IMR-90 (cell line): ENCODE data around the gene CGREF1. TPM values are rescaled to one million over a fixed set of nuclear protein-coding genes. Genes with fewer than 3 reads are reported as not detected.

Experiments used
- ATAC-seq: fragments of 200-7000 bp; cut with Tn5 transposase; 2 replicates; pipeline ENCODE4 v1.9.1; 2020; ENCODE audit warnings: low read depth, mild to moderate bottlenecking, moderate library complexity
- BruUV-seq: library from RNA; stranded (reverse); fragments of 400-500 nt; replicated peaks from 2 replicates; lab custom pipeline; 2021; lab: Mats Ljungman, UMichigan
- CTCF ChIA-PET: fragments of 300-600 bp; formaldehyde crosslinking; extraction: SDS; loops from one replicate; lab custom pipeline; 2021; ENCODE audit warnings: antibody characterized with exemption; lab: Yijun Ruan, JAX
- POLR2A ChIA-PET: fragments of 300-600 bp; sonication (Branson Sonifier 250); formaldehyde crosslinking; loops from one replicate; lab custom pipeline; 2022; ENCODE audit warnings: antibody characterized with exemption; ENCODE audit not compliant: unreplicated experiment; lab: Charles Lee
- DNase-seq: peaks from one replicate; pipeline ENCODE4 v3.0.0; 2013
- H2AFZ ChIP-seq: replicated peaks from 2 replicates; pipeline ENCODE3; 2013; ENCODE audit warnings: low read length, mild to moderate bottlenecking; ENCODE audit not compliant: poor library complexity
- H2AK5ac ChIP-seq: 2 replicates; pipeline ENCODE4 v1.6.1; 2013; ENCODE audit warnings: low read depth, low read length, inconsistent platforms
- H2AK9ac ChIP-seq: replicated peaks from 2 replicates; pipeline ENCODE3; 2013; ENCODE audit warnings: mild to moderate bottlenecking, low read depth, low read length, moderate library complexity; ENCODE audit not compliant: poor library complexity
- H2BK120ac ChIP-seq: 2 replicates; pipeline ENCODE4 v1.6.1; 2013; ENCODE audit warnings: low read depth, low read length, inconsistent platforms
- H2BK15ac ChIP-seq: 3 replicates; pipeline ENCODE4 v1.6.1; 2013; ENCODE audit warnings: low read depth, low read length, inconsistent platforms
- H2BK20ac ChIP-seq: 2 replicates; pipeline ENCODE4 v1.6.1; 2013; ENCODE audit warnings: low read depth, mild to moderate bottlenecking, inconsistent platforms, low read length, moderate library complexity
- H2BK5ac ChIP-seq: 2 replicates; pipeline ENCODE4 v1.6.1; 2013; ENCODE audit warnings: mild to moderate bottlenecking, low read depth, low read length, inconsistent platforms; ENCODE audit not compliant: poor library complexity, severe bottlenecking
- H3K14ac ChIP-seq: replicated peaks from 2 replicates; pipeline ENCODE4 v1.6.1; 2013; ENCODE audit warnings: low read depth, low read length, inconsistent platforms
- H3K18ac ChIP-seq: 2 replicates; pipeline ENCODE4 v1.6.1; 2013; ENCODE audit warnings: low read depth, low read length, control low read depth
- H3K23ac ChIP-seq: 2 replicates; pipeline ENCODE4 v1.6.1; 2013; ENCODE audit warnings: low read depth, low read length, inconsistent platforms
- H3K27ac ChIP-seq: 2 replicates; pipeline ENCODE4 v1.5.1; 2013; ENCODE audit warnings: mild to moderate bottlenecking, control low read depth, low read length; ENCODE audit not compliant: insufficient read depth
- H3K27me3 ChIP-seq: 2 replicates; pipeline ENCODE4 v1.6.1; 2013; ENCODE audit warnings: low read length; ENCODE audit not compliant: control insufficient read depth, insufficient read depth
- H3K36me3 ChIP-seq: 2 replicates; pipeline ENCODE4 v1.6.1; 2013; ENCODE audit warnings: low read length, mixed read lengths; ENCODE audit not compliant: control insufficient read depth, insufficient read depth
- H3K4ac ChIP-seq: 2 replicates; pipeline ENCODE4 v1.6.1; 2013; ENCODE audit warnings: low read depth, low read length, inconsistent platforms
- H3K4me1 ChIP-seq: 2 replicates; pipeline ENCODE4 v1.6.1; 2013; ENCODE audit warnings: low read length, mixed read lengths; ENCODE audit not compliant: control insufficient read depth, insufficient read depth
- H3K4me2 ChIP-seq: 2 replicates; pipeline ENCODE4 v1.6.1; 2013; ENCODE audit warnings: low read depth, mild to moderate bottlenecking, control low read depth, low read length, moderate library complexity
- H3K4me3 ChIP-seq: 2 replicates; pipeline ENCODE4 v1.5.1; 2013; ENCODE audit warnings: low read depth, mild to moderate bottlenecking, control low read depth, low read length, moderate library complexity; ENCODE audit not compliant: insufficient read depth
- H3K56ac ChIP-seq: 2 replicates; pipeline ENCODE4 v1.6.1; 2013; ENCODE audit warnings: low read length, inconsistent platforms; ENCODE audit not compliant: insufficient read depth; ENCODE audit errors: extremely low read depth
- H3K79me1 ChIP-seq, 2 experiments: 2 replicates each; pipeline ENCODE4 v1.6.1; 2013; ENCODE audit warnings: low read length in 2 of 2, inconsistent platforms in 1 of 2, low read depth in 1 of 2
- H3K9ac ChIP-seq: 2 replicates; pipeline ENCODE4 v1.6.1; 2013; ENCODE audit warnings: low read depth, low read length, control low read depth
- H3K9me1 ChIP-seq: 2 replicates; pipeline ENCODE4 v1.6.1; 2013; ENCODE audit warnings: low read length, inconsistent platforms; ENCODE audit not compliant: insufficient read depth
- H3K9me3 ChIP-seq: 2 replicates; pipeline ENCODE4 v1.6.1; 2013; ENCODE audit warnings: low read length; ENCODE audit not compliant: control insufficient read depth, insufficient read depth
- H4K20me1 ChIP-seq: 2 replicates; pipeline ENCODE4 v1.6.1; 2013; ENCODE audit warnings: low read length, inconsistent platforms; ENCODE audit not compliant: insufficient read depth
- H4K5ac ChIP-seq: 2 replicates; pipeline ENCODE4 v1.6.1; 2013; ENCODE audit warnings: mild to moderate bottlenecking, low read depth, low read length, control low read depth
- H4K8ac ChIP-seq, 2 experiments: 2 replicates each; pipeline ENCODE4 v1.6.1; 2013; ENCODE audit warnings: low read depth in 2 of 2, low read length in 2 of 2, control low read depth in 1 of 2, inconsistent platforms in 1 of 2
- H4K91ac ChIP-seq: 2 replicates; pipeline ENCODE4 v1.6.1; 2013; ENCODE audit warnings: low read depth, low read length, inconsistent platforms; ENCODE audit not compliant: insufficient read depth
- CHD1 ChIP-seq: IDR thresholded peaks from 2 replicates; pipeline ENCODE4 v1.6.1; 2012; ENCODE audit warnings: low read depth, low read length, improper control_type of control experiment
- ELK1 ChIP-seq: fragments of 150-350 bp; IDR thresholded peaks from 2 replicates; pipeline ENCODE4 v1.6.1; 2016; ENCODE audit warnings: low read depth, mild to moderate bottlenecking, low read length, moderate library complexity, borderline replicate concordance
- MAZ ChIP-seq: IDR thresholded peaks from 2 replicates; pipeline ENCODE4 v1.6.1; 2012; ENCODE audit warnings: low read depth, mild to moderate bottlenecking, low read length, improper control_type of control experiment, moderate library complexity, borderline replicate concordance
- MXI1 ChIP-seq: IDR thresholded peaks from 2 replicates; pipeline ENCODE4 v1.6.1; 2012; ENCODE audit warnings: low read depth, mild to moderate bottlenecking, low read length, moderate library complexity, borderline replicate concordance
- RAD21 ChIP-seq: IDR thresholded peaks from 2 replicates; pipeline ENCODE4 v1.6.1; 2012; ENCODE audit warnings: low read length, improper control_type of control experiment
- RCOR1 ChIP-seq: IDR thresholded peaks from 2 replicates; pipeline ENCODE4 v1.6.1; 2012; ENCODE audit warnings: mild to moderate bottlenecking, low read length, improper control_type of control experiment; ENCODE audit not compliant: insufficient replicate concordance
- RFX5 ChIP-seq: IDR thresholded peaks from 2 replicates; pipeline ENCODE4 v1.8.0; 2012; ENCODE audit warnings: low read depth, mild to moderate bottlenecking, low read length, moderate library complexity
- WGBS, 2 experiments: methylation state at CpG; one replicate each; pipeline versions ENCODE4 v1.1.5 to v1.1.7; 2013; ENCODE audit warnings: missing lambda C conversion rate in 2 of 2; ENCODE audit not compliant: insufficient read length in 1 of 2; ENCODE audit errors: extremely low coverage in 2 of 2; 5-methylcytosine and 5-hydroxymethylcytosine counted together
- dilution Hi-C: fragments of 300-500 bp; cut with HindIII; formaldehyde crosslinking; loops from one replicate; pipeline ENCODE4 v1.14.3; 2018; ENCODE audit warnings: low sequenced_read_pairs; ENCODE audit not compliant: unreplicated experiment
- in situ Hi-C: fragments of 300-500 bp; cut with MboI; formaldehyde crosslinking; loops from 3 replicates; pipeline ENCODE4 v1.14.3; 2019; ENCODE audit warnings: low sequenced_read_pairs, inconsistent platforms, mixed read lengths
- intact Hi-C: fragments of 100-400 bp; cut with micrococcal nuclease; formaldehyde crosslinking; loops from 2 replicates; pipeline ENCODE4 v1.10.0; 2022
- polyA plus RNA-seq, 3 experiments: library from polyadenylated mRNA; depleted of rRNA; stranded (reverse); fragments of >200 nt; gene quantifications; 2 replicates each; pipeline ENCODE4 v1.2.3, GENCODE V29; 2012; ENCODE audit warnings: low replicate concordance in 1 of 3
- total RNA-seq: library from RNA; depleted of rRNA; stranded (reverse); fragments of >200 nt; gene quantifications from 2 replicates; pipeline ENCODE4 v1.2.3, GENCODE V29; 2012

CGREF1 gene
- total and polyA plus RNA-seq, 2 of the 4 experiments (the other 2 are of a cell fraction), result 0.54 to 1.3 TPM

DNA sequence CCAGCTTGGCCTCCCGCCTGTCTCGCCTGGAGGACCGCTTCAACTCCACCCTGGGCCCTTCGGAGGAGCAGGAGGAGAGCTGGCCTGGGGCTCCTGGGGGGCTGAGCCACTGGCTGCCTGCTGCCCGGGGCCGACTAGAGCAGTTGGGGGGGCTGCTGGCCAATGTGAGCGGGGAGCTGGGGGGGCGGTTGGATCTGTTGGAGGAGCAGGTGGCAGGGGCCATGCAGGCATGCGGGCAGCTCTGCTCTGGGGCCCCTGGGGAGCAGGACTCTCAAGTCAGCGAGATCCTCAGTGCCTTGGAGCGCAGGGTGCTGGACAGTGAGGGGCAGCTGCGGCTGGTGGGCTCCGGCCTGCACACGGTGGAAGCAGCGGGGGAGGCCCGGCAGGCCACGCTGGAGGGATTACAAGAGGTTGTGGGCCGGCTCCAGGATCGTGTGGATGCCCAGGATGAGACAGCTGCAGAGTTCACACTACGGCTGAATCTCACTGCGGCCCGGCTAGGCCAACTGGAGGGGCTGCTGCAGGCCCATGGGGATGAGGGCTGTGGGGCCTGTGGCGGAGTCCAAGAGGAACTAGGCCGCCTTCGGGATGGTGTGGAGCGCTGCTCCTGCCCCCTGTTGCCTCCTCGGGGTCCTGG, 36.0 kb downstream of the CGREF1 start:
- ATAC-seq (no peak), DNase-seq (no peak)
- Histone ChIP-seq H3K27ac (no peak overlapping the region), H2BK5ac (no peak overlapping the region), H3K56ac (no peak overlapping the region), H3K4me1 (peaks cover 20% of the 10 kb centered on the region), H3K9ac (no peak overlapping the region), H4K20me1 (peaks cover 14% of the 10 kb centered on the region), H2BK120ac (no peak overlapping the region), H3K4ac (no peak overlapping the region), H3K27me3 (no peaks in the 10 kb centered on the region), H2AK5ac (no peak overlapping the region), H3K4me2 (no peak overlapping the region), H2BK20ac (no peak overlapping the region), H3K23ac (no peak overlapping the region), H3K36me3 (peaks cover 29% of the 10 kb centered on the region; the same call in 1 of the 2 replicates), H2AK9ac (no peak overlapping the region), H3K9me3 (no peaks in the 10 kb centered on the region), H4K5ac (no peak overlapping the region), H2AFZ (no peak overlapping the region), H2BK15ac (no peak overlapping the region), H4K91ac (no peak overlapping the region), H3K18ac (no peak overlapping the region), H3K14ac (no peak overlapping the region), H4K8ac (no peak overlapping the region), H3K79me1 (peaks cover 3 to 49% of the 10 kb centered on the region in 2 experiments; a peak in 3 of 4 replicates), H3K4me3 (no peak overlapping the region), H3K9me1 (peaks cover 4% of the 10 kb centered on the region)
- TF ChIP-seq ELK1, result no peak
- TF ChIP-seq RCOR1, result no peak
- no peak for TF ChIP-seq RFX5
- TF ChIP-seq MXI1, result no peak
- TF ChIP-seq MAZ, result no peak
- no peak for TF ChIP-seq CHD1
- no peak for TF ChIP-seq RAD21
- POLR2A ChIA-PET, result no interaction called here
- BruUV-seq, result no TSS peak
- dilution Hi-C loops, result no loop called here
- in situ Hi-C loops, result no loop called here
- CTCF ChIA-PET, result no interaction called here
- WGBS, 2 experiments, result 94% methylated on average over 12 of the region's 27 CpGs; no CpG with 5 or more reads in 1 of the 2 experiments
- intact Hi-C loops, result no loop called here
